Muscle of back (tissue), 11 donors: Measurements from ENCODE around the gene ANTKMT. TPM values are rescaled to one million over a fixed set of nuclear protein-coding genes. Genes with fewer than 3 reads are reported as not detected.

Experiments
- DNase-seq, 3 donors: peaks; one replicate each; pipeline versions ENCODE4 v3.0.0 to v3.0.0-alpha.2; 2013
- polyA plus RNA-seq, 10 donors: library from polyadenylated mRNA; unstranded; fragments of 120-200 nt; gene quantifications; one replicate each; pipeline ENCODE4 v1.2.1, GENCODE V29; 2013; ENCODE audit not compliant: insufficient read length in 10 of 10

Gene ANTKMT
- polyA plus RNA-seq, 10 donors: 6.4 to 18.5 (median 12.9) TPM

DNA sequence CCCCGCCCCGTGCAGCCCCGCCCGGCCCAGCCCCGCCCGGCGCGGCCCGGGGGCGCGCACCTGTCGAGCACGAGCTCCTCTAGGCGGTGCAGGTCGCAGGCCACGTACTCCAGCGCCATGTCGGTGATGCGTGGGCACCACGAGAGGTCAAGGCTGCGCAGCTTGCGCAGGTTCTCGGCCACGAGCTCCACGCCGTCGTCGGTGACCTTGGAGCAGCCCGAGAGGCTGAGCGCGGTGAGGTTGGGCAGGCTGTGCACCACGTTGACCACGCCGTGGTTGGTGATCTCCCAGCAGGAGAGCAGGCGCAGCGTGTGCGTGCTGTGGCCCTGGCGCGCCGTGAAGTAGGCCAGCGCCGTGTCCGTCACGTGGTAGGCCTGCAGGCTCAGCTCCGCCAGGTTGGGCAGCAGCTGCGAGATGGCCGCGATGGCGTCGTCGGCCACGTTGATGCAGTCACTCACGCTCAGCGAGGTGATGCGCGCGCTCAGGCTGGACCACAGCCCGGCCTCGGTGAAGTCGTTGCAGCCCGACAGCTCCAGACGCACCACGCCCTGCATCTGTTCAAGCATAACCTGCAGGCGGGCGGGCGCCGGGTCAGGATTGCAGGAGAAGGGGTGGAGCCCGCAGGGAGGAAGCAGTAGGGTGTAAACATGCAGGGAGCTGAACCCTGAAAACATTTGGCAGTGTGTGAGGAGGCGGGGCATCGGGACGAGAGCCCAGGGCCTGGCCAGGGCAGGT, 25.4 kb upstream of the ANTKMT start:
- no peak for DNase-seq

DNA sequence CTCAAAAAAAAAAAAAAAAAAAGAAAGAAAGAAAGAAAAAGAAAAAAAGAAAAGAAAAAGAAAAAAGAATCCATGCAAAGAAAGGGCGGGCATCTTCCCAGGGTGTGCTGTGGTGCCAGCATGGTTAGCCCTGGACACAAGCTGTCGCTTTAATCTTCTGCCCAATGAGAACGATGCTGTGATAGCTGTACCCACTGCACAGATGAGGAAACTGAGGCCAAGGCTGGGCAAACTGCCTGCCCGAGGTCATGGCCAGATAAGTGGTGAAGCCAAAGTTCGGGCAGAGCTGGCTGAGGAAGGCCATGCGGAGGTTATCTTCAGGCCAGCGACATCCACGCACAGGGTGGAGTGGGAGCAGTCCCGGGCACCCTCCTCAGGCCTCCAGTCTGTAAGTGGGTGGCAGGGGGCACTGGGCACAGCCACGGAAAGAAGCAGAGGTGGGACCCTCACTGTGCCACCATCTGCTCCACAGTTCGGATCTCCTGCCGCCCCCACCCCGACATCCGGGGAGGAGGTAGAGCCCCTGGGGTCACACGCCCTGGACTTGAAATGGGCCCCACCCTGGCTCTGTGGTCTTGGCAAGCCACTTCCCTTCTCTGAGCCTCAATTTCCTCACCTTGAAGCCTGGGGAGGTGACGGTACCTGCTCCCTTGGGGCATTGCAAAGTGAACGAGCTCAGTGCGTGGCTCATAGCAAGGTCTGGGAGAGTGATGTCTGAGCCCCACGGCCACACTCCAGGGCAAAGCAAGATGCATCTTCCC, 21.9 kb upstream of the ANTKMT start:
- no peak for DNase-seq

DNA sequence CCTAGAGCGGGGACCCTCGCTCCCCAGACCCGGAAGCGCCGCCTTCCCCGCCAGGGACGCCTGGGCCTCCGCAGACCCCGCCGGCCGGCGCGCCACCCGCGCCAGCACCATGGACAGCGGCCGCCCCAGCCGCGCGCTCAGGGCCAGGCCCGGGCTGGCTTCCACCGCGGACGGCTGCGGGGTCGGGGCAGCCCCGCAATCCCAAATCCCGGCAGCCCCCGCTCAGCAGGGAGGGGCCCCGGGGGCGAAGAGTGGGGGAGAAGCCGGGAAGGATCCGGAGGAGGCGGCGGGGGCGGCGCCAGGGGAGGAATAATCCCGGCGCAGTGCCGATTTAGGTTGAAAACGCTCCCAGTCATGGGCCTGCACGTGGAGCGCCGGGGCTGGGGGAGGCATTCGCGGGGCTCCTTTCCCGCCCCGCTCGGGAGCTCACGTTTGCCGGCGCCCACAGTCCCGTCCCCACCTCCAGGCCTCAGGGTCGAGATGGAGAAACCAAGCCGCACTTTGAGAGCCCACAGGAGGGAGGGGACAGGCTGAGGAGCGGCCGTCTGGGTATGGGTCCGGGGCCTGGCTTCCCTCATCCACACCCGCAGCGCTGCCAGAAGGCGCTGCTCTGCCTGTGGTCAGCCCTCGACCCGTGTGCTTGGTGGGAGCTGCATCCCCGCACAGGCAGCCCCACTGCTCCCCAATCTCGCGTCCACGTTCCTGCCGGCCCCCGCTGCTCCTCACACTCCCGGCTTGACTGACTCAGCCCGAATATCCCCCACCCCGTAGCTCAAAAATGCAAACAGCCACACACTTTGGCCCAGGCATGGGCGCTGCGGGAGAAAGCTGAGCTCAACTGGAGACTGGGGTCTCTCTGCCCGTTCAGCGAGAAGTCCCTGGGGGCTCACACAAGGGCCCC, 20.0 kb upstream of the ANTKMT start:
- peak in 2 of 3 donors; percentile 64 to 76 for DNase-seq

- DNase-seq: no peak
These were observed 18.6 kb upstream of the ANTKMT start for GRCh38 chr16:702341-702740.

DNA sequence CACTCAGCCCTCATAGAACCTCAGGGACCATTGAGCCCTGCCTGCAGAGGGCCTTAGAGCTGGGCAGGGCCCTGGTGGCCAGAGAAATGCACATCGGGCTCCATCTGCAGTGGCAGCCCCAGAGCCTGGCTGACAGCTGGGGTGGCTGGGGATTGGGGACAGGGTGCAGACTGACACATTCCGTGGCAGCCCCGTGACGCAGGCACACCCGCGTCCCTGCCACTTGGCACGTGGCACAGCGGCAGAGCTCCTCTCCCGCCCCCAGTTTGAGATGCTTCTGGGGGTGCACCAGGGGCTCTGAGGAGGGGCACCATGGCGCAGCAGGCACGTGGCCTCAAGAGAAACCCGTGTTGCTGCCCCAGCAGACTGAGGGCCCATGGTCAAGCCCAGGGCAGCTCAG, 17.5 kb upstream of the ANTKMT start:
- DNase-seq: no peak

DNA sequence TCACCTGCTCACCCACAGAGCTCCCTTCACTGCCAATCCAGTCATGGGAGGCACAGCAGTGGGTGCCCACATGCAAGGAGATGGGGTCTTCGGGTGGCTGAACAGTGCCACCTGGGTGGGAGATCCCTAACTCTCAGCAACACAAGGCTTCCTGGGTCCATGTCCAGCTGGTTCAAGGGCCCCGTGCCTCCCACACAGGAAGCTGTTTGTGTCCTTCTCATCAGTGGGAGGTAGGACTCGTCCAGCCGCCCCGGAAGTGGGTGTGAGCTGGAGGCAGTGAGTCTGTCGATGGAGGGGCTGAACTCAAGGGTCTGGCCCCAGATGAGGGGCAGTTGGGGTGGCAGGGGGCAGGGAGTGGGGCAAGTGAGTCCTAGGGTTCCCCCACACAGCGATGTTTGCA, 16.9 kb upstream of the ANTKMT start:
- DNase-seq: no peak

- DNase-seq: no peak
These were observed 16.2 kb upstream of the ANTKMT start for GRCh38 chr16:704552-705380.

DNA sequence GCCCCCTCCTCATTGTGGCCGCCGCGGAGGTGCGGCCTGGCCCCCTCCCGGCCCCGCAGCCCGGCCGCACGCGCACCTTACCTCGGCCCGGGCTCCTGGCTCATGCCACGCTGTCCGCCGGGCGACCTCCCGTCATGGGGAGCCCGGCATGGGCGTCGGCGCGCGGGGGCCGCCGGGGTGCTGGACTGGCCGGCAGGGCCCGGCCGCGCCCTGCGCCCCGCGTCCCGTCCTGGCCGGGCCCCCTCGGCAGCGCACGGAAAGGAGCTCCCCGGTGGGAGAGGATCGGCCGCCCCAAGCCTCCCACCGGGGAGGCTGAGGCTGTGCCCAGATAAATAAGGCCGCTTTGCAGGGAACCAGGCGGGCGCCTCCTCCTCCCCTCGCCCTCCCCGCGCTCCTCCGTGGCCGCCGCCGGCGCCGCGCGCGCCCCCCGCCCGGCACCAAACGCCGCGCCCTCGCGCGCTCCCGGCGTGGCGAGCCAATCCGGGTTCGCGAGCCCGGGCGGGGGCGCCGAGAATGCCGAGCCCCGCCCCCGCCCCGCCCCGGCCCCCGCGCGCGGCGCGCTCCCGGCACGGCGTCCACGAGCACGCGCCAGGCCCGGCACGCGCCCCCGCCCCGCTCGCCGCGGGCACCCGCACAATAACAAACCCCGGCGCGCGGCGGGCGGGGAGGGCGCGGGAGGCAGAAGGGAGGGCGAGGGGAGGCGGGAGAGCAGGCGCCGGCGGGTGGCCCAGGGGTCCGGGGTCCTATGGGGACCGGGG, 15.3 kb upstream of the ANTKMT start, which contains the start of gene FBXL16:
Gene FBXL16, minus strand, starts transcription at position 371 of the 758 bp plus-strand sequence. CDS start 8,396 bp downstream, outside the sequence.
- DNase-seq: no peak

DNA sequence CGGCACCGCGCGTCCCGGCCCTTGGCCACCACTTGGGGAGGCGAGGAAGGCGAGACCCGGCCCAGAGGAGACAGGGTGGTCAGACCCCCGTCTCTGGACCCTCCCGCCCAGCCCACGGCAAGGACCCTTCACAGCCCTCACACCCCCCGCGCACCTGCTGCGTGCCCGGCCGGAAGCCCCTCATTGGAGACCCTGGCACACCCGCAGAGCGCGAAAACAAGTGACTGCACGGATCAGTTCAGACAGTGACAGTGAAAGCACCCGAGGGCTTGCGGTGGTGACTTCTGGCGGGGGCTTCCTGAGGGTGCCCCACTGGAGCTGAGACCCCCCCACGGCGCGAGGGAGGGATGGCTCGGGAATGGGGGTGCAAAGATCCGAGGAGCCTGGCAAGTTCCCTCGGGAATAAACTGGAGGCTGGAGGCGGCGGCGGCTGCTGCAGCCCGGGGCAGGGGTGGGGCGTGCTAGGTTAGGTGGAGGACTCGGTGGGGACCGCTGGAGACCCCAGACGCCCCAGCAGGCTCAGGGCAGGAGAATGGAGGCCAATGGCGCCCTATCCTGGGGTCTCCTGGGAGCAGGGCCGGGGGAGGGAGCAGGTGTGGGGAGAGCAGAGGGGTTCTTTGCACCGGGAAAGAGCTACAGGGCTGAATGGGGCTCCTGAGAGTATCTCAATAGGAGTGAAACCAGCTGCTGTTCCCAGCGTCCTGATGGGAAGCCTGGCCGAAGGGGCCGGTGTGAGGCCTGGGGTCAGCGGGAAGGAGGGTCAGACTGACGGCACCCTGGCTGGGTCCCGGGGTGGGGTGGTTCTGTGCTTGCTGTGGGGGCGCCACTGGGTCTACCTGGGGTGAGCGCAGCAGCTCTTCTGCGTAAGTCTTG, 14.5 kb upstream of the ANTKMT start:
- DNase-seq: no peak

GRCh38 chr16:707062-707538, 13.8 kb upstream of the ANTKMT start:
- DNase-seq: no peak

GRCh38 chr16:708019-708418, 12.9 kb upstream of the ANTKMT start:
- no peak for DNase-seq

GRCh38 chr16:708959-709358, 12.0 kb upstream of the ANTKMT start:
- no peak for DNase-seq

- DNase-seq: peak; percentile 56 to 79 (median 58)
These were observed 11.1 kb upstream of the ANTKMT start for GRCh38 chr16:709566-710499.

- DNase-seq: no peak
These were observed 10.4 kb upstream of the ANTKMT start for GRCh38 chr16:710500-711075.

GRCh38 chr16:711084-711483, 9.9 kb upstream of the ANTKMT start:
- no peak for DNase-seq

- DNase-seq: peak; percentile 34 to 83 (median 78)
These were observed 9.2 kb upstream of the ANTKMT start for GRCh38 chr16:711548-712320.

DNA sequence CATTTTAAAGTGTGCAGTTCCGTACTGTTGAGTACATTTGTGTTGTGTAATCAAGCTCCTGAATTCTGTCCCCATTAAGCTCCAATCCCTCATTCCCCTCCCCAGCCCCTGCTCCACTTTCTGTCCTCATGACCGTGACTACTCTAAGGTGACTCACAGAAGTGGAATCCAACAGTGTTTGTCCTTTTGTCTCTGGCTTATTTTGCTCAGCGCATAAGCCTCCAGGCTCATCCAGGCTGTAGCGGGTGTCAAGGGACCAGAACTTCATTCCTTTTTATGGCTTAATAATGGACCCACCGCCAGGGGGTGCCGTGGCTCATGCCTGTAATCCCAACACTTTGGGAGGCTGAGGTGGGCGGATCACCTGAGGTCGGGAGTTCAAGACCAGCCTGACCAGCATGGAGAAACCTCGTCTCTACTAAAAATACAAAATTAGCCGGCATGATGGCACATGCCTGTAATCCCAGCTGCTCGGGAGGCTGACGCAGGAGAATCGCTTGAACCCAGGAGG, 8.2 kb upstream of the ANTKMT start:
- DNase-seq: peak in 1 of 3 donors; percentile 86
